Lung microvascular endothelial cell (primary cell): ENCODE data around the gene ANKRD55. TPM values are rescaled to one million over a fixed set of nuclear protein-coding genes. Genes with fewer than 3 reads are reported as not detected.
A peak's percentile ranks its signal among the peaks of the same experiment; 100 is the strongest.

Experiments
- DNase-seq, 2 donors: peaks; one replicate each; pipeline versions ENCODE4 v3.0.0 to v3.0.0-alpha.2; 2010; ENCODE audit warnings: low read depth in 2 of 2
- total RNA-seq: library from RNA; depleted of rRNA; stranded (reverse); fragments of >200 nt; gene quantifications from 2 replicates; pipeline ENCODE4 v1.2.1, GENCODE V29; 2014

ANKRD55 gene
- total RNA-seq, 1 donor from 2014 or later, result 1.2 TPM

DNA sequence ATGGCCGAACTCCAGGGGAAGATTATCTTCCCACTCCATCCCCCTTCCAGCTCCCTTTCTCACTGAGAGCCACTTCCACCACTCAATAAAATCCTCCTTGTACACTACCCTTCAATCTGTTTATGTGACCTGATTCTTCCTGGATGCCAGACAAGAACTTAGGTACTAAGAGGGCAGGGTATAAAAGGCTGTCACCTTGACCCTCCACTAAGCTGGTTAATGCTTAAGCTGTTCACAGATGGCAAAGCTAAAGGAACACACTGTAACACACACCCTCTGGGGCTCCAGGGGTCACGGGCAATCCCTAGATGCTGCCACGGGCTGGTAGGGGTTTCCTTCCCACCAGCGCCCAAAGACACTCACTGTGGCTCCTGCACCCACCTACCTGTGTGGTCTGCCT is 179.8 kb downstream of the ANKRD55 start:
- no peak for DNase-seq

DNA sequence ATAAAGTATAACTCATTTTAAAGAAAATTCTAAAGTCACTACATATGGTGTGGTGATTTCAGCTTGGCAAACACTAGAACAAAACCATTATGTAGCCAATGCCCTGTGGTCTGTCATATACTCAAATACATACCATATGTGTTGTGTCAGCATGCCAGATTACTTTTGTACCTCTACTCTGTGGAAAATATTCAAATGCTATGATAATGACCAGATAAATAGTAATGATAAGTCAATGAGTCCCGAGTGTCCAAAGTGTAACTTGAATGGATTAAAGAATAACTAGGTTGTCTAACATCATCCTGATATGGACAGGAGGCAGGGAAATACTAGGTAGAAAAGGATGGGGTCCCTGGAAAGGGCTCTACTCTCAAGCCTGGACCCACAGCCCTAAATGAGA is 180.4 kb downstream of the ANKRD55 start:
- no peak for DNase-seq

DNA sequence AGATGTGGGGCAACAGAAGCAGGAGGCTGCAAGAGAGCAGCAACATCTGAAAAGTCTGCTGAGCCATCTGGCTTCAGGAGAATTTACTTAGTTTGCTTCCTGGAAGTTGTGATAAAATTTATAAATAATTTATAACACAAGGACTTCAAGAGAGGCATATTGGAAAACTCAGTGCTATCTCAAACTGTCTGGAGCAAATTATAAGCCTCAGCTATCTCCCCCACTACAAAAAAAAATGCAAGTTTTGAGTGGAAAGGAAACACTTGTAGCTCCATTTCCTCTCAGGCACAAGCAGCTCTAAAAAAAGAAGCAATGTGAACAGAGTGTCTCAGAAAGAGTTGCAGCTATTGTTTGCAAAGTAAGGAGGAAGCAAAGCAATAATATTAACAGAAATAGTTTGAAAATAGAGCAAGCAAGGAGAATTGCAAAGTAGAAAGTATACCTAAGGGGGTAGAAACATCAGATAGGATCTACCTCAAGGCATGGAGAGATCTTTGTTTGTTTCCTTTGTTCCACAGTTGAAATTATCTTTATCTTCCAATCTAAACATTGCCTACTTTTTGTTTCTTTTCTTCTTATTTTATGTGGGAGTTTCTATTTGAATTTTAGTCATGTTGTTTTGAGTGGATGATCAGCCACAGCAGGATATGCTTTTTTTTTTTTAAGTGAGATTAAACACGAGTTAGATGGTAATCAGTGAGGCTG is 182.4 kb downstream of the ANKRD55 start:
- DNase-seq, result peak; percentile 19 to 78

Other genes starting within 250 kb of the ANKRD55 start
- 506 and 692 TPM in 2 replicates for gene IL6ST, start 238.4 kb downstream of the ANKRD55 start, total RNA-seq